Testis (tissue), 2 donors: ENCODE measurements around the gene PPM1L.

Experiments used
- POLR2A ChIP-seq: fragments of 450-650 bp; IDR thresholded peaks from one replicate; pipeline ENCODE4 v1.6.1; 2017; ENCODE audit warnings: antibody characterized with exemption, mild to moderate bottlenecking, moderate library complexity
- TF ChIP-seq, protein P1 (sequence below), 3 experiments: fragments of 450-650 bp in 2 of 3; fragments of 200-600 bp in 1 of 3; sonication (generic) in 1 of 3; IDR thresholded peaks; one replicate each; pipeline ENCODE4 v1.5.1; 2016 to 2019; ENCODE audit warnings: antibody characterized with exemption in 3 of 3, mild to moderate bottlenecking in 2 of 3, moderate library complexity in 1 of 3

DNA sequence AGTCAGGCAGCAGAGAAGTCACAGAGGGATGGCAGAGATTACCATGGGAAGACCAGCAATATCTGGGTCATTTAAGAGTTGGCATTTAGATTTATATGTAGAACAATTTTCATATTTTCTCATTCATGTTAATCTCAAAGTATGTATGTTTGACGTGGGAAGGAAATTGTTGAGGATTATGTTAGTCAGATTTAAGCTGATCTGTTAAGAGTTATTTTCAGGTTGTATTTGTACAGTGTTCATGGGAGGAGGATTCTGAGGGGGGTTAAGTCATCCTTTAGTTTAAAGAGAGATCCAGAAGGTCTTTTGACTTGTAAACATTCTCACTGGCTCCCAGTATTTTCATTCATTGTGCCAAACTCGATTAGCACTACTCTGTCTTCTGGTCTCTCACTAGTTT, 34.7 kb downstream of the PPM1L start:
- TF ChIP-seq, protein P1, sequence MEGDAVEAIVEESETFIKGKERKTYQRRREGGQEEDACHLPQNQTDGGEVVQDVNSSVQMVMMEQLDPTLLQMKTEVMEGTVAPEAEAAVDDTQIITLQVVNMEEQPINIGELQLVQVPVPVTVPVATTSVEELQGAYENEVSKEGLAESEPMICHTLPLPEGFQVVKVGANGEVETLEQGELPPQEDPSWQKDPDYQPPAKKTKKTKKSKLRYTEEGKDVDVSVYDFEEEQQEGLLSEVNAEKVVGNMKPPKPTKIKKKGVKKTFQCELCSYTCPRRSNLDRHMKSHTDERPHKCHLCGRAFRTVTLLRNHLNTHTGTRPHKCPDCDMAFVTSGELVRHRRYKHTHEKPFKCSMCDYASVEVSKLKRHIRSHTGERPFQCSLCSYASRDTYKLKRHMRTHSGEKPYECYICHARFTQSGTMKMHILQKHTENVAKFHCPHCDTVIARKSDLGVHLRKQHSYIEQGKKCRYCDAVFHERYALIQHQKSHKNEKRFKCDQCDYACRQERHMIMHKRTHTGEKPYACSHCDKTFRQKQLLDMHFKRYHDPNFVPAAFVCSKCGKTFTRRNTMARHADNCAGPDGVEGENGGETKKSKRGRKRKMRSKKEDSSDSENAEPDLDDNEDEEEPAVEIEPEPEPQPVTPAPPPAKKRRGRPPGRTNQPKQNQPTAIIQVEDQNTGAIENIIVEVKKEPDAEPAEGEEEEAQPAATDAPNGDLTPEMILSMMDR (IDR thresholded peaks at IDR 0.05) = no peak
- TF ChIP-seq POLR2A = no peak
